ENCODE data around the gene B3GNT9. TPM values are rescaled to one million over a fixed set of nuclear protein-coding genes. Genes with fewer than 3 reads are reported as not detected.
A peak's percentile ranks its signal among the peaks of the same experiment; 100 is the strongest.

Gene B3GNT9
- total and polyA plus RNA-seq, 2 of the 8 experiments (the other 6 are each of a cell fraction or from before 2014, with no cell fraction given), result 3.5 to 9.0 TPM

GRCh38 chr16:67104061-67104460, 46.7 kb downstream of the B3GNT9 start (continued):
- TF ChIP-seq CTCF (IDR thresholded peaks at IDR 0.05; ENCODE audit: control extremely low read depth in 1 of 3, insufficient read depth in 1 of 3, low read depth in 1 of 3, low read length in 3 of 3), result peak; percentile 64 to 84 (median 64)
